Cardiac muscle cell (in vitro differentiated cells and primary cell): ENCODE results near the gene RBMS1. TPM values are rescaled to one million over a fixed set of nuclear protein-coding genes. Genes with fewer than 3 reads are reported as not detected.

Experiments
- DNase-seq, 2 donors: peaks; one replicate each; pipeline versions ENCODE4 v3.0.0 to v3.0.0-alpha.2; 2010 to 2017; ENCODE audit warnings: low read depth in 1 of 2, low spot score in 1 of 2
- H3K27ac ChIP-seq: fragments of 200-600 bp; sonication (generic); 2 replicates; pipeline ENCODE4 v1.5.1; 2016
- H3K27me3 ChIP-seq: fragments of 200-600 bp; sonication (generic); 2 replicates; pipeline ENCODE4 v1.6.0; 2016; ENCODE audit warnings: control low read depth
- H3K36me3 ChIP-seq: fragments of 200-600 bp; sonication (generic); 2 replicates; pipeline ENCODE4 v1.5.1; 2016; ENCODE audit warnings: control low read depth
- H3K4me1 ChIP-seq: fragments of 200-600 bp; sonication (generic); 2 replicates; pipeline ENCODE4 v1.8.1; 2017; ENCODE audit warnings: low read depth, mild to moderate bottlenecking, mixed run types
- H3K4me3 ChIP-seq: fragments of 200-600 bp; sonication (generic); 2 replicates; pipeline ENCODE4 v1.5.1; 2016; ENCODE audit warnings: mild to moderate bottlenecking
- H3K9me3 ChIP-seq: fragments of 200-600 bp; sonication (generic); 2 replicates; pipeline ENCODE4 v1.5.1; 2017; ENCODE audit warnings: low read depth, mild to moderate bottlenecking, control low read depth
- CTCF ChIP-seq: IDR thresholded peaks from 2 replicates; pipeline ENCODE4 v1.5.1; 2012; ENCODE audit warnings: low read depth, mild to moderate bottlenecking, low read length
- polyA plus RNA-seq: library from polyadenylated mRNA; unstranded; fragments of >200 nt; fragmentation: Nextera tagmentation; extraction: Ambion mirVana; gene quantifications from 2 replicates; pipeline ENCODE4 v1.2.1, GENCODE V29; 2016
- total RNA-seq: library from RNA; depleted of rRNA; stranded (reverse); fragments of >200 nt; gene quantifications from 2 replicates; pipeline ENCODE4 v1.2.3, GENCODE V29; 2016

RBMS1 gene
- total and polyA plus RNA-seq, 2 experiments from 2014 or later: 89.5 to 99.9 TPM

- Histone ChIP-seq H3K9me3 (no peaks in the 10 kb centered on the region), H3K27me3 (no peaks in the 10 kb centered on the region), H3K4me1 (peaks cover 14% of the 10 kb centered on the region), H3K27ac (no peak overlapping the region), H3K36me3 (no peaks in the 10 kb centered on the region), H3K4me3 (no peak overlapping the region)
- TF ChIP-seq CTCF: no peak
- DNase-seq: no peak
These were observed 240.7 kb downstream of the RBMS1 start for GRCh38 chr2:160252900-160253299.

- H3K36me3 ChIP-seq: no peaks in the 10 kb centered on the region
- H3K27me3 ChIP-seq: no peaks in the 10 kb centered on the region
- DNase-seq: peak; percentile 34 to 57
- peak; percentile 82 for TF ChIP-seq CTCF
- no peak overlapping the region for H3K4me3 ChIP-seq
- H3K9me3 ChIP-seq: no peaks in the 10 kb centered on the region
- H3K4me1 ChIP-seq: peaks cover 14% of the 10 kb centered on the region
- peak overlapping the region; percentile 34 for H3K27ac ChIP-seq
These were observed 241.2 kb downstream of the RBMS1 start for GRCh38 chr2:160252278-160252887.

GRCh38 chr2:160251569-160251968 is 242.0 kb downstream of the RBMS1 start:
- Histone ChIP-seq H3K27me3 (no peaks in the 10 kb centered on the region), H3K27ac (peak overlapping the region; percentile 34), H3K9me3 (no peaks in the 10 kb centered on the region), H3K4me3 (no peak overlapping the region), H3K4me1 (peaks cover 13% of the 10 kb centered on the region), H3K36me3 (no peaks in the 10 kb centered on the region)
- no peak for DNase-seq
- TF ChIP-seq CTCF: no peak

GRCh38 chr2:160249876-160250275 is 243.7 kb downstream of the RBMS1 start:
- Histone ChIP-seq H3K4me1 (peaks cover 9% of the 10 kb centered on the region), H3K27me3 (no peaks in the 10 kb centered on the region), H3K9me3 (no peaks in the 10 kb centered on the region), H3K27ac (no peak overlapping the region), H3K36me3 (no peaks in the 10 kb centered on the region), H3K4me3 (no peak overlapping the region)
- DNase-seq: no peak
- no peak for TF ChIP-seq CTCF

GRCh38 chr2:160247296-160248035 is 246.1 kb downstream of the RBMS1 start:
- H3K27ac ChIP-seq: no peak overlapping the region
- DNase-seq: no peak
- TF ChIP-seq CTCF: no peak
- no peak overlapping the region for H3K4me3 ChIP-seq
- H3K4me1 ChIP-seq: peaks cover 25% of the 10 kb centered on the region
- no peaks in the 10 kb centered on the region for H3K36me3 ChIP-seq
- no peaks in the 10 kb centered on the region for H3K27me3 ChIP-seq
- H3K9me3 ChIP-seq: no peaks in the 10 kb centered on the region
